Measurements from ENCODE around the gene LST1.

Gene LST1

GRCh38 chr6:31575952-31576685 is 10.0 kb upstream of the LST1 start:
- TF ChIP-seq CTCF (IDR thresholded peaks at IDR 0.05; ENCODE audit: extremely low read depth, insufficient read depth, missing control alignments), result no peak
- in situ Hi-C loops (cut with MboI; ENCODE audit: low pct_unique_long_range_greater_than_20kb, low sequenced_read_pairs, unreplicated experiment), result no loop called here
- no peak for DNase-seq (ENCODE audit: low spot score)

- no peak for DNase-seq (ENCODE audit: low spot score)
- in situ Hi-C loops (cut with MboI; ENCODE audit: low pct_unique_long_range_greater_than_20kb, low sequenced_read_pairs, unreplicated experiment), result no loop called here
- TF ChIP-seq CTCF (IDR thresholded peaks at IDR 0.05; ENCODE audit: extremely low read depth, insufficient read depth, missing control alignments), result no peak
Measured at GRCh38 chr6:31576897-31577578, 9.0 kb upstream of the LST1 start.

- no peak for TF ChIP-seq CTCF (IDR thresholded peaks at IDR 0.05; ENCODE audit: extremely low read depth, insufficient read depth, missing control alignments)
- in situ Hi-C loops (cut with MboI; ENCODE audit: low pct_unique_long_range_greater_than_20kb, low sequenced_read_pairs, unreplicated experiment), result no loop called here
- DNase-seq (ENCODE audit: low spot score), result no peak
Measured at GRCh38 chr6:31577579-31577966, 8.5 kb upstream of the LST1 start.

- in situ Hi-C loops (cut with MboI; ENCODE audit: low pct_unique_long_range_greater_than_20kb, low sequenced_read_pairs, unreplicated experiment), result no loop called here
- DNase-seq (ENCODE audit: low spot score), result no peak
- no peak for TF ChIP-seq CTCF (IDR thresholded peaks at IDR 0.05; ENCODE audit: extremely low read depth, insufficient read depth, missing control alignments)
Measured at GRCh38 chr6:31578184-31579118, 7.6 kb upstream of the LST1 start.

GRCh38 chr6:31579119-31579505 is 7.0 kb upstream of the LST1 start:
- in situ Hi-C loops (cut with MboI; ENCODE audit: low pct_unique_long_range_greater_than_20kb, low sequenced_read_pairs, unreplicated experiment), result no loop called here
- TF ChIP-seq CTCF (IDR thresholded peaks at IDR 0.05; ENCODE audit: extremely low read depth, insufficient read depth, missing control alignments), result no peak
- no peak for DNase-seq (ENCODE audit: low spot score)

All from GM13977 (cell line).